Activated gamma-delta T cell treated with anti-CD3 and anti-CD28 coated beads, Interleukin-2, amount 50 U/mL, for 16 hours (primary cell): ENCODE data around the gene ZC3H18.

Experiments used
- DNase-seq: peaks from one replicate; pipeline ENCODE4 v3.0.0-alpha.2; 2020; ENCODE audit warnings: low read depth

ZC3H18 gene

GRCh38 chr16:88581033-88581432, 10.8 kb downstream of the ZC3H18 start:
- no peak for DNase-seq

DNA sequence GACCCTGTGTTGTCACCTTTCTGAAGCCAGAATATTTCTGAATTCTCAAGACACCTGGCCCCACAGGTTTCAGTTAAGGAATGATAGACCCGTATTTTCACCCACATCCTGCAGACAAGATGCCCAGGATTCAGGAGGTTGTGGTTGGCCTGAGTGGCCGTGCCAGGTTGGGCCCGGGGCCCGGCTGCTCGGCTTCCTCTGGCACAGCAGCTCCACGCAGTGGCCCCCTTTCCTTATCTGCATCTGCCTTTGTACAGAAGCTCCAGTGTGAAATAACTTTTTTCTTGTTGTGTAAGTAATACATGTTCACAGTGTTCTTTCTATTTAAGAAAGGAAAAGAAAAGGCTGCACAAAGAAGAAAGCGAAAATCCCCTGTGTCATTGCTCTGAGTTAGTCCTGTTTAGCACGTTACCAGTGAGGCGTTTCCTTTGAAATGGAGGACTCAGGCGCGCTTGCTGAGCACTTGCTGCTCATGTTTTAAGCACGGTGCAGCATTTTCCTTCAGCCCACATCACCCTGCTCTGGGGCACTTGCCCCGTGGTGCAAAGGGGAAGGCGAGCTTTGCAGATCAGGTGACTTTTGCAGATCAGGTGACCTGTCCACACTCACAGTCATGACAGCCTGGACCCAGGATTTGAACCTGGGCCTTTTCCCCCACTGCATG, 12.8 kb downstream of the ZC3H18 start:
- DNase-seq, result no peak

- DNase-seq, result no peak
These were observed 14.5 kb downstream of the ZC3H18 start for GRCh38 chr16:88584676-88585075.

GRCh38 chr16:88585269-88585668, 15.1 kb downstream of the ZC3H18 start:
- no peak for DNase-seq

DNA sequence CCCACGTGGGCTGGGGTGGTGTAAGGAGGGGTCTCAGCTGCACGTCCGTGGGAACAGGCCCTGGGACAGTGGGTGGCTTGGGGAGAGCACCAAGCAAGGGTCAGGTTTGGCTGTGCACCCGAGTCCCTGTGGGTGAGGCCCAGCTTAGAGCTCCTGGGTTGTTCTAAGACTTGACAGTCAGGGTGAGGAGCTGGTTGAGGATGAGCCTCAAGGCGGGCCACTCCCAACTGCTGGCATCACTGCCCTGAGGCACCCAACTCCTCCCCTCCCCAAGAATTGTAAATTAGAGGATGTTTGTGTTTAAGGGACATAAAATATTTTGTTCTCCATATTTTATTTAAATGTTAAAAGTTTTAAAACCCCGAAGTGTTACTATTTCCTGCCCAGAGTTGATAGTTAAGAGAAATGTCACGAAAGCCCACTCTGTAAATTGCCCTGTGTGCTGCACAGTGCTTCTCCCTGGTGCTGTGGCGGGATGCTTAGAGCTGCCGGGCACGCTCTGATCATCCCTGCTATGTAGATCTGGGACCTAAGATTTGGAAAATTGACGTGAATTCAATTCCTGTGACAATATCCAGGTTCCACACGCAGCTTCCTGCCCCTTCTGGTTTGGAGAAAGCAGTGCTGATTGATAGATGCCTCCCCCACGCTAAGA, 15.9 kb downstream of the ZC3H18 start:
- no peak for DNase-seq

DNA sequence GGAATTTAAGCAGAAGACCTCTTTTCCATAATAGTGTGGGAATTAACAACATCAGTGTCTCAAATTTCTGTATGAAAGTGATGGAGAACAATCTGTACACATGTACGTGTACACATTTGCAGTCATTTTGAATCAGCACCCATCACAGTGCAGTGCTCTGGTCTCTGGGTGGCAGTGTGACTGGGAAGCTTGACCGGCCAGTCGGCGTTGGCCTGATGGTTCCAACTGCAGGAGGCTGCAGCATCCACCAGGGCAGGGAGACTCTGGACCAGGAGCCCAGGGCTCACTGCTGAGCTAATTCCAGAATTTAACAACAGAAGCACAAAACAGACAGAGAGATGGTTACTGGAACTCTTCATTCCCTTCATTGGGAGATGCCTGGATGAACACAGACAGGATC, 17.9 kb downstream of the ZC3H18 start:
- DNase-seq, result no peak

- no peak for DNase-seq
These were observed 18.6 kb downstream of the ZC3H18 start for GRCh38 chr16:88588754-88589153.

DNA sequence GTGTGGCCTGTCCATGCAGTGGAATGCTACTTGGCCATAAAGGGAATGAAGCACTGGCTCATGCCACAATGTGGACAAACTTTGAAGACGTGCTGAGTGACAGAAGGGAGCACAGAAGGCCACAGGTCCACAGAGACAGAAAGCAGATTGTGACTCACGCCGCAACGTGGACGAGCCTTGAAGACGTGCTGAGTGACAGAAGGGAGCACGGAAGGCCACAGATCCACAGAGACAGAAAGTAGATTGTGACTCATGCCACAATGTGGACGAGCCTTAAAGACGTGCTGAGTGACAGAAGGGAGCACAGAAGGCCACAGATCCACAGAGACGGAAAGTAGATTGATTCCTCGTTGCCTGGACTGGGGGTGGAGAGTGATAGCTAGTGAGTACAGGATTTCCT, 19.2 kb downstream of the ZC3H18 start:
- no peak for DNase-seq

GRCh38 chr16:88591577-88592021, 21.4 kb downstream of the ZC3H18 start:
- DNase-seq, result no peak

DNA sequence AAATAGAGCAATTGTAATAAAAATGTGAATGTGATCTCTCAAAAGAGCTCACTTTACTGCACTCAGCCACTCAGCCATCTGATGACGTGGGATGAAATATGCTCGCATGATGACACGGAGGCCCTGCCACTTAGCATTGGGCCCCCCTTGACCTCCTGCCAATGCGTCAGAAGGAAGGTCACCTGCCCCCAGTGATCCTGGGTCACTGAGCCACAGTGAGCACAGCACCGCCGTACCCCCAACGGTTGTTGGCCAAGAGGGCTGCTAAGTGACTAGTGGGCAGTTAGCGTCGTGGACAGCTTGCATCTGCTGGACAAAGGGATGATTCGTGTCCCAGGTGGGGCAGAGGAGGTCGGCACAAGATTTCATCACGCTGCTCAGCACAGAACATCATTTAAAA, 22.9 kb downstream of the ZC3H18 start:
- no peak for DNase-seq

DNA sequence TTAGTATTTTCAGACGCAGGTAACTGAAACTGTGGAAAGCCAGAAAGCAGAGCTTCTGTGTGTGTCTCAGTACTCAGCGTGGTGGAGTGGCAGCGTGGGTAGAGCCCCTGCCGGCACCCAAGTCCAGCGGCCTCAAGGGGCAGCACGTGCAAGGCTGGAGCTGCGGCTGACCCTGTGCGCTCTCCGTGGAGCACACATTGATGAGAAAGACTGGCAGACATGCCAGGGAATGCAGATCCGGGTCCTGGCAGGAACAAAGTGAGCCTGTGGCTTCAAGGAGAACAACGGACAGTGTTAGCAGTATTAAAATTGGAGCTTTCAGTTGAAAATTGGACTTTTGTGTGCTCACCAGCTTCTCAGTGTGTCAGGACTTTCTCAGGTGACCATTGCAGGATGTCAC, 23.3 kb downstream of the ZC3H18 start:
- no peak for DNase-seq

DNA sequence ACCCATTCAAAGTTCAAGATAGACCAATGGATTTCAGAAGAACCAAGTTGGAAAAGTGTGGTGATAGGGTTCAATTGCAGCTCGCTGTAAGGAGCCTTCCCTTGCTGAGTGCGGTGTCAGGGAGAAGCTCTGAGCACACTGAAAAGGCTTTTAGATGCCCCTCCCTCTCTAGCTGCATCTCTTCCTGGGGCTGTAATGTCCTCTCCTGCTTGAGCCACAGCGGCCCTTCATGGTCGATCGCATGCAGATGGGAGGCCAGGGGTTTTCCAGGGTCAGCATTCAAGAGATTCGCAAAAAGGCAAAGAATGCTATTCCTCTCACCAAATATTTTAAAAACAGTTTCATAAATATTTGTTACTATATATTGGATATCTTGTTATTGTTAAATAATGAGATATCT, 23.7 kb downstream of the ZC3H18 start:
- no peak for DNase-seq

- DNase-seq, result no peak
These were observed 24.9 kb downstream of the ZC3H18 start for GRCh38 chr16:88595101-88595500.

- no peak for DNase-seq
These were observed 25.7 kb downstream of the ZC3H18 start for GRCh38 chr16:88595921-88596320.

GRCh38 chr16:88596483-88596882, 26.3 kb downstream of the ZC3H18 start:
- no peak for DNase-seq

DNA sequence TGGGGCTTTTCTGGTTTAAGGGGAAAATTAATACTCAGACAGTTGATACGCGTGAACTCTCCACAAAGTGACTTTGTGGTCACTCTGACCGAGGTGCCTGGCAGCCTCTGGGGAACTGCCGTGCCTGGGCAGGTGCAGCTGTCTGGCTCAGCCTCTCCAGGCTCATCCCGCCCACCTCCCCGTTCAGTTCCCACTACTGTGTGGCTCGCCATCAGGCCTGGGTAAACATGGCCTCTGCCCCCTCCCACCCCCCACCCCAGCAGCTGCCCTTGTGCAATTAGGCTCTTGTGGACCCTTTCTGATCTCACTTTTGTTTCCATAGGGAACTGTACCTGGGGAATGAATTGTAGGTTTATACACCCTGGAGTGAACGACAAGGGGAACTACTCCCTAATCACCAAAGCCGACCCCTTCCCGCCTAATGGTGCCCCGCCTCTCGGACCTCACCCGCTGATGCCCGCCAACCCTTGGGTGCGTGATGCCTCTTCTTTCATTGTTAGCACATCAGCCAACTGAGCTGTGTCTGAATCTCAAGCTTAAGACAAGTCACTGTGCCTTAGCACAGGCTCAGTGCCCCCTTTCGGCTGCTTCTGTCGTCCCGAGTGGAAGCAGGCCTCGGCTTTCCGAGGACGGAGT, 27.8 kb downstream of the ZC3H18 start:
- DNase-seq, result no peak

- no peak for DNase-seq
These were observed 29.0 kb downstream of the ZC3H18 start for GRCh38 chr16:88599092-88599733.

DNA sequence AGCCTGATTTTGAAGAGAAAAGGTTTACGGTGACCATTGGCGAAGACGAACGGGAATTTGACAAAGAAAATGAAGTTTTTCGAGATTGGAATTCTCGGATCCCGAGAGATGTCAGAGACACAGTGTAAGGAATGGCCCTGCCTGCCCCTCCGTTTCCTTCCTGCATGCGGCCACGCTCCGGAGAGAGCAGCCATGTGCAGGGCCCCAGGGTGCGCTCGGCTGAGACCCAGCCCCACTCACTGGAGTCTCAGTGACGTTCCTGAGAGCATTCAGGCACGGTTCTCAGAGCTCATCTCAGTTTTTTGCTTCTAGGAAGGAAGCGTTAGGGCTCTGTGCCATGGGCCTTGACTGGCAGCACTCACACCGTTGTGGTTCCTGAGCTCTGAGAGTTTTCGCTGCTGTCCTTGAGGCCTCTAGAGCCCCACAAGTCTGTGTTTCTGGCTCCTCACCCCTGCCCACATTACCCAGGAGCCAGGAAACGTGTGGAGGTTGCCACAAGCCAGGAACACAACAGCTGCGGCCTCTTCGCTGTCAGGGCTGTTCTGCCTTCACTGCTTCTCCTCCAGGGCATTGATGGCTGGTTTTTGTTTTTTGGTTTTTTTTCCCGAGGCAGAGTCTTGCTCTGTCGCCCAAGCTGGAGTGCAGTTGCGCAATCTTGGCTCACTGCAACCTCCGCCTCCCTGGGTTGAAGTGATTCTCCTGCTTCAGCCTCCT, 29.8 kb downstream of the ZC3H18 start:
- no peak for DNase-seq

DNA sequence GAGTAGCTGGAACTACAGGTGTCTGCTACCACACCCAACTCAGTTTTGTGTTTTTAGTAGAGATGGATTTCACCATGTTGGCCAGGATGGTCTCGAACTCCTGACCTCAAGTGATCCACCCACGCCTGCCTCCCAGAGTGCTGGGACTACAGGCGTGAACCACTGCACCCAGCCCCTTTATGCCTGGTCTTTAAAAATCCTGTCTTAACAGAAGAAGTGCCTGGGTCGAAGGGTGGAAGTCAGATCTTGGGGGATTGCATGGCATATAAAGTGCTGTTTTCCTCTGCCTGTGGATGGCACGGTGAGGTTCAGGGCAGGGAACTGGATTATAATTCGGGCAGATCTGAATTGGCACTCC, 30.3 kb downstream of the ZC3H18 start:
- no peak for DNase-seq

DNA sequence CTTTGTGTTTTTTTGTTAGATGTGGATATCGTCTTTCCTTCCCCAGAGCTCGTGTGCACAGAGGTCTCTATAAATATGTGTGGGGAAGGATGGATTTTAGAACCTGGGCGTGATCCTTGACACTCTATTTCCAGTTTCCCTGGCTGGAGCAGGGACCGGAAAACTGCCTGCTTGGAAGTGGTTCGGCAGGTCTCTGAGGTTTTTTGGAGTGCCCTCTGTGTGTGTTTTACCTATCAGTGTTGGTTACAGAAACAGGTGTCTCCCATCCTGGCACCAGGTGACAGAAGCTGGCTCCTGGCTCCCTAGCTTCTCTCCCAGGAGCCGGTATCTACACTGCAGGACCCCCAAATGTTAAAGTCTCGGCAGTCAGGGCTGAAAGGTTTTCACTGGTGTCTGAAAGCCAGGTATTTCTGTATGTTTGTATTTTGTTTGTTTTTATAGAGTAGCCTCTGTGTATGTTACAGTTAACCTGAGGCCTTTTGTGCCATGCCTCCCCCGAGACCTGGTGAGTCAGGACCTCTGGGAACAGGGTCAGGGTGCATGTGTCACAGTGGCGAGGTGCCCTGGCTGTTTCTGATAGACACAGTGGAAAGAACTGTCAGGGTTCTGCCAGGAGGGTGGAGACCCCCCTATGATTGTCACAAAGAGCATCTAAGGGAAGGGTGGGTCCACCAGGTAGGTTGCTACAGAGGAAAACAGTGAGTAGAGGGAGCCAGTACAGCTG, 31.3 kb downstream of the ZC3H18 start:
- DNase-seq, result no peak

DNA sequence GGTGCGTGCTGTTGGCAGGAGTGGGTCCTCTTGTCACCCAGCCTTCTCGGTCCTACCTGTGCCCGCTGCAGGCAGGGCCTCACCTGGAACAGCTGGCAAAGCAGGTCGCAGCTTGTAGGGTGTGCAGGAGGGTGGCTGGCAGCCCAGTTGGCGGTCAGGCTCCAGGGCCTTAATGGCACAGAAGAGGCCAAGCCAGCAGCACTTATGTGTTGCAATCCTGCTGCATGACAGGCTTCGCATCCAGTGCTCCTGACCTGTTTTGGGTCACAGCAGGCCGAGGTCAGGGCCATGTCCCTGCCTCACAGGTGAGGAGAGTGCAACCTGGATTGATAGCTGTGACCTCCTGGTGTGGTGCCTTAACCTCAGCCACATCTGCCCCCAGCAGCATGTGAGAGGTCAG, 31.9 kb downstream of the ZC3H18 start:
- DNase-seq, result no peak
